Heart left ventricle (tissue), 13 donors: Measurements from ENCODE around the gene DEGS1.

ENCODE experiments used
- CTCF ChIP-seq, 12 donors: fragments of 200-600 bp; sonication (generic) in 4 of 12; IDR thresholded peaks; one replicate each; pipeline versions ENCODE4 v1.5.0 to v1.8.0; 2018 to 2022; ENCODE audit warnings: antibody characterized with exemption in 12 of 12, mild to moderate bottlenecking in 5 of 12
- POLR2A ChIP-seq, 2 donors: fragments of 450-650 bp; IDR thresholded peaks; one replicate each; pipeline ENCODE4 v1.6.1; 2017; ENCODE audit warnings: antibody characterized with exemption in 2 of 2, mild to moderate bottlenecking in 2 of 2, moderate library complexity in 2 of 2
- donor health status: ischemic (EF 13 %, LVEDD 7.1; RV severe dilation, severe dysfunction).
- donor health status: DM: no; HTN: yes; CAD: no.
- donor health status: DM: no; HTN: no; CAD: no.
- donor health status: ischemic (EF 25% LVEDD 6.9; RV normal size, moderate dysfunction).
- donor health status: ischemic (EF 25% LVEDD 5.7; RV mildly dilated, moderate dysfunction).
- donor health status: ischemic (EF 35%, LVEDD 5.7; RV mildly dilated, moderate dysfunction).
- donor health status: nonischemic (EF 11% LVEDD 7.7; RV severe dilation, severe dysfunction).
- donor health status: DM: yes; HTN: yes; CAD: no.
- donor health status: PGD.
- donor health status: ischemic (EF 29% LVEDD 5.4; RV normal size, mild dysfunction).
- donor health status: nonischemic (EF 23%, LVEDD 6.1; RV moderate dilation, normal function).

GRCh38 chr1:224235813-224236493 is 52.9 kb downstream of the DEGS1 start:
- TF ChIP-seq CTCF (IDR thresholded peaks at IDR 0.05) (no peak), POLR2A (IDR thresholded peaks at IDR 0.05) (no peak)
